HG02870 (cell line): ENCODE data around the gene PER1.
A peak's percentile ranks its signal among the peaks of the same experiment; 100 is the strongest.
"Not testable (repeated sequence)": the region's sequence is repeated elsewhere in the genome, so short reads cannot be mapped to it uniquely, and the experiment has no call there.

Experiments used
- ATAC-seq: cut with Tn5 transposase; IDR thresholded peaks from one replicate; pipeline ENCODE4 v1.9.1; 2021; ENCODE audit warnings: mild to moderate bottlenecking, moderate library complexity; ENCODE audit not compliant: unreplicated experiment

PER1 gene

DNA sequence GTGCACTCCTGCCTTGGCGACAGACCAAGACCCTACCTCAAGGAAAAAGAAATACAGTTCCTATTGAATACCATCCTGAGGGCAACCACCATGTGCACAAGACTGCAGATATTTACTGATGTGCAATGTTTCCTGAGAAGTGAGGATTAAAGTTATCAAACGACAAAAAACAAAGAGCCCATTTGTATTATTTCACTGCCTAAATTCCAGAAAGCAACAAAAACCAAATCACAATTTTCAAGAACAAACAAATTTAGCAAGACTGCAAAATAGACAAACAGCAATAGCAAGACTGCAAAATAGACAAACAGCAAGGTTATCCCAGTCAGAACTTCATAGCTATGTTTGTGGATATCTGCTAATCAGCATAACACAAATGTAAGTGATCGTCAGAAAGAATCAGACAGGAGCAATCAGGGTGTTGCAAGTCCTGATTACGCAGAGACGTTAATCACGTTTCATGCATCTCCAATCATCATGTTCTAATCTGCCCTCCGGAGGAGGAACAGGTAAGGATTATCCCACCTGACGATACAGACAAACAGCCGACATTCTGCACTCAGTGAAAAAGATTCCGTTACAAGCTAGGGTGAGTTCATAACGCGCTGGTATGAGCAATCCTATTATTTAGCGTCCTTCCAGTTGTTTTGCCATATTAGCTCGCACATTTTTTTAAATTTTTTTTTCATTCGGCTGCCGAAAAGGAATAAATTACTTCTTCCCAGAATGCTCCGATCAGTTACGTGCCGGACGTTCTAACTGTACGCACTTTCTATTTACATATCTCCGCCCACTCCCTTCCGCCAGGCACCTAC is 21.1 kb upstream of the PER1 start:
- ATAC-seq, result peak; percentile 68

DNA sequence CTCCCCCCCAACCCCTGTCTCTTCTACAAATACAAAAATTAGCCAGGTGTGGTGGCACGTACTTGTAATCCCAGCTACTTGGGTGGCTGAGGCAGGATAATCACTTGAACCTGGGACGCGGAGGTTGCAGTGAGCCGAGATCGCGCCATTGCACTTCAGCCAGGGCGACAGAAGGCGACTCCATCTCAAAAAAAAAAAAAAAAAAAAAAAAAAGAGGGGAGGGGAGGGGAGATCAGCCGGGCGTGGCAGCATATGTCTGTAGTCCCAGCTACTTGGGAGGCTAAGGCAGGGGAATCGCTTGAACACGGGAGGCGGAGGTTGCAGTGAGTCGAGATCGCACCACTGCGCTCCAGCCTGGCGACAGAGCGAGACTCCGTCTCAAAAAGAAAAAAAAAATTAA is 18.0 kb upstream of the PER1 start:
- ATAC-seq, result not testable (repeated sequence)

DNA sequence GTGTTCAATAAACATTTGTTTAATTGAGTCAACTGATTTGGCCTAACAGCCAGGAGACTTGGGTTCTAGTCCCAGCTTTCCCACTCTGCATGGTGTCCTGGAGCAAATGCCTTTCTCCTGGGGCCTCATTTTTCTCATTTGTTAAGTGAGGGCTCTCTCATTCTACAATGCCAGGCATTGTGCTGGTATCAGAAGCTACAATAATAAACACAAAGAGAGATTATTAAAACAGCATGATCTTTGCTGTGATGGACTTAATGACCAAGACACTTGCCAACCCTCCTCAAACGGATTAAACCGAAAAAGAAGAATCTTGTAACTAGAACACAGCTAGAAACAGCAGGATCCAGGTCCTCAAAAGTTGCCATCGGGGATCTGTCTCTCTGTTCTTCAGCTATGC is 15.3 kb upstream of the PER1 start:
- ATAC-seq, result no peak

DNA sequence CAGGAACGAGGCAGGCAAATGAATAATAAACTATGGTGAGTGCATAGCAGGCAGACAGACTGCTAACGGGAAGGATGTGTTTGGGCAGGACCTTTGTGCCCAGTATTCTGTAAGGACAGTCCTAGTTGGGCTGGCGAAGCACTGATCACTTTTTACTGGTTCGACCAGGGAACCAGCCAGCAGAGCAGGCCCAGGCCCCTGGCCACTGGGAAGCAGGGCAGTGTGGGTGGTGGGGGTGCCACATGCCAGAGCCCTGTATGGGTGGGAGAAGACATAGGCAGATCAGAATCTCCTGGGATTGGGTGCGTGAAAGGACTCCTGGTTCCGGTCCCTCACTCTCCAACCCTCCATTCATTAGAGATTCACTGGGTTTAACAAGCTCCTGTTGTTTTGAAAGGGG is 14.5 kb upstream of the PER1 start:
- ATAC-seq, result no peak

DNA sequence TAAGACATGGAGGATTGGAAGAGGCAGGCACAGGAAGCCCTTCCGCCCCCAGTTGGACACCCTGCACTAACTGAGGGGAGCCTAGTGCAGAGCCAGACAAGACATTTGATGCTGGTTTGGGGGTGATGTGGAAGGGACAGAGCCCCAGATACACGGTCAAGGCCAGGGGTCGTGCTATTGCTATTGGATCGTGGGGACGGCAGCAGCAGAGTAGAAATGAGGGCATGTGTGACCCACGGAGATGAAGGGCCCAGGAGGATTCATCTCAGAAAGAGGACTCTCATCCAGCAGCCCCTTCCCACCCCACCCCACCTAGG is 12.6 kb upstream of the PER1 start:
- ATAC-seq, result no peak

DNA sequence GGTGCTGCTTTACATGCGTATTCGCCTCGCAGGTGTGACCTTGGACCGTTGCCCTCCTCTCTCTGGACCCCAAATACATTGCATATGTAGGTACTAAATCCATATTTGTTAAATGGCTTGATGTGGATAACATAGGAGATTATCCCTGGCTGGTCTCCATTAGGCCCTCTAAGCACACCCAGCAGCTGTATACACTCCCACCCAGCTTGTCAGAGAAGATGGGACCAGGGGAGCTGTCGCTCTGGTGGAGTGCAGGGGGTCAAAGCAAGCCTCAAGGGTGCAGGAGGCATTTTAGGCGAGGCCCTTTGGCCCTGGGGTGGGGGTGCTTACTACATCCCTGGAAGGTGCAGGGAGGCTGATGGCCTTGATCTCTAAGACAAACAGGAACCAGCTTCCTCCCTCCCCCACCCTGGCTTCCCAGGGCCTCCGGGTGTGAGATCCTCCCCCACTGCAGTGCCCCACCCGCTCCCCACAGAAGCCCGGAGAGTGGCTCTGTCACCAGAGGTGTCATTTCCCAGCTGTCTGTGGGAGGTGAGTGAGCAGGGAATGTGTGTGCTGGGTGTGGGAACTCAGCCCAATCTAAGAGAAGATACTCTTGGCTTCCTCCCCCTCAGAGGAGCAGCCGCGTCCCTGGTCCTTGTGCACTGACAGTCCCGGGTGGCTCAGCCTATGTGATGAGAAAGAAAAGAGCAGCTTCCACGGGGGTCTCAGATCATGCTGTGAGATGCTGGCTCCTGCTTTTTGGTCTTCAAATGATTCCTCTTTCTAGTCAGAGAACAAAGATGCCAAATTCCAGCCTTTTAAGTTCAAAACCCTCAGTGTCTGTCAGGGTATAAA is 12.0 kb upstream of the PER1 start:
- no peak for ATAC-seq

DNA sequence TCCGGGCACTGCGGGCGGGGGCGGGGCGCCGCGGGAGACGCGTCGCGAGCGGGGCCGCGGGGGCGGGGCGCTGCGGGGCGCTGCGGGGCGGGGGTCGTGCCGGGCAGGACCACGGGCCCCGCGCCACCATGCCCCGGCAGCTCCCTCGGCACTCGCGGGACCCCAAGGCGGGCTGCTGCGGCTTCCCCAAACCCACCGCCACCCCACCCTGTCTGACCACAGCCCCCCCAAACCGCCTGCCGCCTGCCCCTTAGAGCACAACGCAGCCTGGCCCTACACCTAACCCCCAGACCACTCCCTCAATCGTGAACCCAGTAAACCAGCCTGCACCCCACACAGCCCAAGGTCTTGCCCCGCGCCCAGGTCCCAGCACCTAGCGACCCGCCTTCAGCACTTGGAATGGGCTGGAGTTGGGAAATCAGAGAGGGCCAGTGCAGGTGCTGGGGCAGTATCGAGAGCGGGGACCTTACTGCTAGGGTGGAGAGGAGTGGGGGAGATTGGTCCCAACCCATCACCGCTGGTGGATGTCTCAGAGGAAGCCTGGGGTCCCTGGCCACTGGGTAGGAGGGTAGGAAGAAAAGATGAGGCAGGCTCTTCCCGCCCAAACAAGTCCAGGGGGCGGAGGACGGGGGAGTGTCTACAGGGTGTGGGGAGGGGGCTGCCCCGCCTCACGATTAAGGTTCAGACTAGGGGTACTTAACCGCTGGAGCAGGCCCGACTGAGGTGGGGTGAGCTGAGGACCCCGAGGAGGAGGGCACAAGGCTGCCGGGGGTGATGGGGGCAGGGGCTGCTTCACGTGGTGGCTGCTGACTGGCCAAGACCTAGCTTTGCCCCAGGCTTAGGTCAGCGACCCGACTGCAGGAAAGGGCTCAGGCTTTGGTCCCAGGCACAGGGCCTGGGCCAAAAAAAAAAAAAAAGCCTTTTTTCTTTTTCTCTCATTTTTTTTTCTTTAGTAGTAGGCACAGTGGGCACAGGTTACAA is 11.1 kb upstream of the PER1 start:
- no peak for ATAC-seq

DNA sequence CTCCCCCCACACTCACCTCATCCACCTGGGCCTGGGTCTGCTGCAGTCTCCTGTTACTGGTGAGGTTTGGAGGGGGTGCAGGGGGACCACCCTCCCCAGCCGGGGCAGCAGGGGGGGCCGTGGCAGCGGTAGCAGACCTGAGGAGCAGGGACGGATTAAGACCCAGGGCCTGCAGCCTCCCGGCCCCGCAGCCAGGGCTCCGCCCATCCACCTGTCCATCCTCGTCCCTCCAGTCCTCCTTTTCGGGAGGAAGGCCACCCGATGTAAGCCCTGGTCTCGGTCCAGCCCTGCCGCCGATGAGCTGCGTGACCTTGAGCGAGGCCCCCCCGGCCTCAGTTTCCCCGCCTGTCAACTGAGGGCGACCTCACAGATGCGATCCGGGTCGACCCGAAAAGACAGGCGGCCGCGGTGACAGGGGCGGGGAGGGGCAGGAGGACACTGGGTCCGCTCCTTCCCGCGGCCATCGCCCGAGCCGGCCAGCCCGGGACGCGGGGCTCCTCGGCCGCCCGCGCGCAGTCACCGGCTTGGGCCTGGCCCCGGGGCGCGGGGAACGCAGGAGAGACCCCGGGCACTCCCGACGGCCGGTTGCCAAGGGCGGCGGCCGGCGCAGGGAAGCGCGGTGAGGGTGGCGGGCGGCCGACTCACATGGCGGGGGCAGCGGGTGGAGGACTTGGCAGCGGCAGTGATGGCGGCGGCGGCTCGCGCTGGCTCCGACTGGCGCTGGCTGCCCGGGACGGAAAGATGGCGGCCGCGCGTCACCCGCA is 10.2 kb upstream of the PER1 start, which contains the start of gene VAMP2:
Gene VAMP2, minus strand, starts transcription at position 716 of the 764 bp plus-strand sequence. Its CDS starts 69 bp downstream, at position 647.
- ATAC-seq, result no peak

DNA sequence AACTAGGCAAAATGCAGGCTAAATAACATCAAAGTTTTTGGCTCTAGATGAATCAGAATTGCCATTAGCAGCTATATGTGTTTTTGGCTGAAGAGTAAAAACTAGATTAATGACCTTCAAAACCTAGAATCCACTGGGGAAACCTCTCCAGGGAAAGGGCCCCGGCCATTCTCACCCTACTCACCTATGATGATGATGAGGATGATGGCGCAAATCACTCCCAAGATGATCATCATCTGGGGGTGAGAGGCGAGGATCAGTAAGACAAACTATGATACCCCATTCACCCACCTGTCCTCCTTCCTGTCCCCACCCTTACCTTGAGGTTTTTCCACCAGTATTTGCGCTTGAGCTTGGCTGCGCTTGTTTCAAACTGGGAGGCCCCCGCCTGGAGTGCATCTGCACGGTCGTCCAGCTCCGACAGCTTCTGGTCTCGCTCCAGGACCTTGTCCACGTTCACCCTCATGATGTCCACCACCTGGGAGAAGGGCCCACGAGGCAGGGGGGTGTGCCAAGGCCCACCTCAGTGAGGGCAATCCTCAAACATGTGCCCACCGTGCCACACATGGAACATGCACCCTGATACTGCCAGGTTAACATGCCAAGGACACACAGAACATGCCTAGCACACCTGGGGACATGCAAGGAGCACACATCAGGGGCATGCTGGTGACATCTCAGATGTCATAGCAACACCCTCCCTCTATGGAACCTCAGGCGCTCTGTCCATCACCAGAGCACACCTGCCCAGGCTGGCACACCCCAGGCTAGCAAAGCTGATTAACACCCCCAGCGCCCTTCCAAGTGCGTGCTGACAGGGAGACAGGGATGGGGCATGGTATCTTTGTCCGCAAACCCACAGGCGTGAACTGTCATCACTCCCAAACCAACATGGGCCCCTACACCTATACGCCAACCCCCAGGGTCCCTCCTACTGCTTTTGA is 9.4 kb upstream of the PER1 start:
- ATAC-seq, result no peak

DNA sequence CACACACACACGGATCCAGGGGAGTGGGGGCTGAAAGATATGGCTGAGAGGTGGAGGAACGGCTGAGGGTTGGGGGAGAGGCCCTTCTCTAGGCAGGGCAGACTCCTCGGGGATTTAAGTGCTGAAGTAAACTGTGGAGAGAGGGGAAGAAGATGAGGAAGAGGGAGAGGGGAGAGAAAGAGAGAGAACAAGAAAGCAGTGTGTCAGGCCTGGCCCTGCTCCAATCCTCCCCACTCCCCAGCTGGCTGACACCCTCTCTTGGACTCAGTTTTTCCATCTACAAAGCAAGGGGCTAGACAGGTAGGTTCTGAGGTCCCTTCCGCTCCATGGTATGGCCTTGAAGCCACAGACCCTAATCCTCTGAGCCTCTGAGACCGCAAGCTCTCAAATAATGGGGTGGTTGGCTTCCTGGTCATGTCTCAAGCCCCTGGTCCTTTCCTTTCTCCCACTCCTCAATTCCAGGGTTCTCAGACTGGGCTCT is 8.6 kb upstream of the PER1 start:
- no peak for ATAC-seq

DNA sequence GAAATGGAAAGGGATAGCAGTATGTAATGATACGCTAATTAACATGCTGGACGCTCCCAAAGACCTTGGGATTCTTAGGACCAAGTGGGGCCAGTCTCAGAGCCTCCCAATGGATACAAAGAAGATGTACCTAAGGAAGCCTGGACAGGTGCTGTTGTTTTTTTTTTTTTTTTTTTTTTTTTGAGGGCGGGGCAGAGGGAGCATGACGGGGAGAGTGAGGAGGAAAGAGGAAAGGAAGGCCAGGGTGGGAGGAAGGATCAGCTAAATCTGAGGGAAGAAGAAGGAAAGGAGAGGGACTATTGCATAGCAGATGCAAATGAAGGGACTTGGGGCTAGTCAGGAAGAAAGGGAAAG is 8.0 kb upstream of the PER1 start:
- ATAC-seq, result no peak

DNA sequence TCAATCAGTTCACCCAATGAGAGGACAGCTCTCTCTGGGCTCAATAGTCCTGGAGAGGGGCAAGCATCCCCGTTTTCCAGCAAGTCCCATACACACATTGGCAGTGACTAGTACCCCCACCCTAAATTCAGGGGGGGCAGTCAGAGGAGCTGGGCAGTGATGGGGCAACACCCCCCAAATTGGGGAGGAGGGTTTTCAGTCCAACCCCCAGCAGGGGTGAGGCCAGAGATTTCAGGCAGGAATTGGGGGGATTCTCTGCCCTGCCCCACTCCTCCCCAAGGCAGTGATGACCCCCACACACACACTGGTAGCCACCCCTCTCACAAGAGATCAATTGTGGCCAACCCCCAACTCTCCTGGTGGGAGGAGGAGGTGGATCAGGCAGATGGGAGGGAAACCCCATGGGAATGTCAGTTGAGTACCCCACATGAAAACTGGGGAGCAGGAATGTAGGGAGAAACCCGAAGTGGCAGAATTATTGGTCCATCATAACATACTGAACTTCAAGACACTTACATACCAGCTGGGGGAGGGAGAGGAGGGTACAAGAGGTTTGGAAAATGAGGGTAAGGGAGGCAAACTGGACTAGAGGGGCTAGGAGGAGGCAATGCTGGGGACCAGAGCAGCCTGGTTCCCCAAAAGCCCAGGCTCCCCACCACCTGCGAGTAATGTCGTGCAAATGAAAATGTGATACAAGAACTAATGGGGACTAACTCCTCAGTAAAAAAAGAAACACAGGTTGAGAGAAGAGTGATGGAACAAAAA is 7.4 kb upstream of the PER1 start:
- no peak for ATAC-seq

DNA sequence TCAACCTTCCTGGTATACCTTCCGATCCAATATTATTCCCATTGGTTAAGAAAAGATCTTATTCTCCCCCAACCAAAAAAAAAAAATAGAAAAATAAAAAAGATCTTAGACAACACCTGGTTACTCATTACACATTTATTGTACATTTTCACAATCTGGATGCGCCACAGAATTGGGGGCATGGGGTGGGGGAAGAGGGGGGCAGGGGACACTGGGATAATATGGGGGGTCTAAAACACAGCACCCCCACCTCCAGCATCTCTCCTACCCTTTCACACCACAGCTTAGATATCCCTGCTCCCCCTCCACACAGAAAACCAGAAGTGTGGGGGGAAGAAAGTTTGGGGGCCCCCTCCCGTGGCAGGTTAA is 6.8 kb upstream of the PER1 start:
- ATAC-seq, result no peak

DNA sequence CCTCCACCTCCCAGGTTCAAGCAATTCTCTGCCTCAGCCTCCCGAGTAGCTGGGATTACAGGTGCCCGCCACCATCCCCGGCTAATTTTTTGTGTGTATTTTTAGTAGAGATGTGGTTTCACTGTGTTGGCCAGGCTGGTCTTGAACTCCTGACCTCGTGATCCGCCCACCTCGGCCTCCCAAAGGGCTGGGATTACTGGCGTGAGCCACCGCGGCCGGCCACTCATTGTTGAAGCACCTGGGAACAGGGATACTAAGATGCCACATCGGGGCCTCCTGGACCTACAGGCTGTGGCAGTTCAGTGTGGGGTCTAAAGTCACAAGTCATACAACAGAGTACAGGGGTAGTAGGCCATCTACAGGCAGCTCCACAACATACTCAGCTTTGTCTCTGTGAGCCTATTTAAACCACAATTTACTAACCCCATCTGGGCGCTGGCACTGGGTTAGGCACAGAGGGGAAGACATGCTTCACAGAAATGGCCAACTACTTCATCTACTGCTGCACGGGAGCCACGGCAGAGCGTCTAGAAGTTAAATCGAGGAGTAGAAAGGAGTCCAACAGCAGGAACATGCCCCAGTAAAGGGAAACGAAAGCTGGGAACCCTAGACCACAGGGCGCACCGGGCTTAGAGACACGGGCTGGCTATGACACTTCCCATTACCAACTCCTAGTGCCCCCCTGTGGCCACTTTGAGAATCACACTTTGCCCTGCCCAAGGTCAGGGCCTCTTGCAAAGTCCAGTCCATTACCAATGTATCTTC is 6.2 kb upstream of the PER1 start:
- no peak for ATAC-seq

DNA sequence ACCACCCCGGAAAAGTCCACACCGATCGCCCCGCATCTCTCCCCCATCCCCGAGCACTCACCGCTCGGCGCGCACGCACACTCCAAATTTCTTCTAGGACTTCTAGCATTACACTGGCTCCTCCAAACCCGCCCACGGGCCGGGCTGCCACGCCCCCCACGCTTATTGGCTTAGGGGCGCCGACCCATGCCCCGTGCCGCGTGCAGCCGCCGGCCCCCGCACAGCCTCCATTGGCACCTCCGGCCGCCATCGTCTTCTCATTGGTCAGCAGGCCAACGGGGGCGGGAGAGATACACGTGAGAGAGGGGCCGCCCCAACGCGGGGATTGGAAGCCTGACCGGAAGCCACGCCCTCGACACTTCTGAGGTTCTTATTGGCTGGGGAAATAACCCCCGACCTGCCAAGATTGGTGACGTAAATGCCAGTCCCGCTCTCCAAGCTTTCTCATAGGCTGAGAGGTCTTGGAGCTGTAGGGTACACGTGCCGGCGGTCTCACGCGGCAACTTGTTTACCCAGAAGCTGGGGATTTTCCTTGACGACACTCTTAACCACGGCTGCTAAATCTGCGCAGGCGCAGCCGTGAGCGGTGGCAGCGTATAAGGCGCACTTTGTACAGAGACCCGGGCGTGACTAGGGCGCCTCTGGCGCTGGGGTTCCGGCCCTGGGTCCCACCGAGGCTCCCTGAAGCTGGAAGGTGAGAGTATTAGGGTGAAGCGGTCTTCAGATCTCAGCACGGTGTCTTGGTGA is 4.2 kb upstream of the PER1 start:
- peak; percentile 79 for ATAC-seq

DNA sequence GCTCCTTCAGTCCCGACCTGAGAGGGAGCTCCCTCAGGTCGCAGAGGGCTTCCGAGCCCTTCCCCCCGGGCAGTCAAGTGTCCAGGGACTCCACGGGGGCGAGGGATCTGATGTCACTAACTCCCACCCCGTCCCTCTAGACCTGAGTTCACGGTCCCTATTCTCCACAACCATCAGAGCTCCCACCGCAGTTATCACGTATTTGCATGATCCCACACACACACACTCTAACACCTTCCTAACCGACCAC is 3.7 kb upstream of the PER1 start:
- no peak for ATAC-seq

DNA sequence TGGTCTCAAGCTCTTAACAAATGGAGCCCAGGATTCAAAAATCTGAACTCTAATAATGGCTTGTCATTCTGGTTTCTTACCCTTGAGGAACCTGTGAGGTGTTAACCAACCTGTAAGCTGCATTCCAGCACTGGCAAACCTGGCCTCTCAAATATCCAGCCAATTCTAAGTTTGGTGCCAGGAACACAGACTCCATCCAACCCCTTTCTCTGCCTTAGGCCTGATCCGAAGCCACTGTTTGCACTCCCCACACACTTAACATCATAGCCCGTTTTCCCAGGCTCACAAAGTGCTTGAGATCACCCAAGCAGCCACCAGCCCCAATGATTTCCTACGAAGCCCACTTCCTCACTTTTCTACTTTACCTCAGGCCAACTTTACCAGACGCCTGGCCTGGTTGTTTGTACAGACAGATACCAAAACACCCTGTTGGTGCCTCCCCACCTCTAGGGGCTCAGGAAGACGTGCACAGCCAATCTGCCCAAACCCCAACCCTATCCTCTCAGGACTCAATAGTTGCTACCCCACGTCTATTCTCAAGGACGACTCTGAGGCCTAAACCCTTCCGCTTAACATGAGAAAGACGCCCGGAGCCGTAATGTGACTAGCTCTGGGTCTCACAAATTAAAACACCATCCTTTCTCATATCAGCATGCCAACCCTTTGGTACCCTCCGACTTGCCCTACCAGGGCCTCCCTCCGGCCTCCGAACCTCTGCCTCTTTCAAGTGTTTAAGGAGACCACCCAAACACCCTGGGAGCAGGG is 3.2 kb upstream of the PER1 start:
- no peak for ATAC-seq
